GM18861 (cell line): ENCODE data around the gene IRF8.

Experiments
- ATAC-seq: cut with Tn5 transposase; IDR thresholded peaks from one replicate; pipeline ENCODE4 v1.9.1; 2021; ENCODE audit not compliant: unreplicated experiment

Gene IRF8

GRCh38 chr16:85913141-85913601, 14.2 kb downstream of the IRF8 start:
- ATAC-seq: no peak

DNA sequence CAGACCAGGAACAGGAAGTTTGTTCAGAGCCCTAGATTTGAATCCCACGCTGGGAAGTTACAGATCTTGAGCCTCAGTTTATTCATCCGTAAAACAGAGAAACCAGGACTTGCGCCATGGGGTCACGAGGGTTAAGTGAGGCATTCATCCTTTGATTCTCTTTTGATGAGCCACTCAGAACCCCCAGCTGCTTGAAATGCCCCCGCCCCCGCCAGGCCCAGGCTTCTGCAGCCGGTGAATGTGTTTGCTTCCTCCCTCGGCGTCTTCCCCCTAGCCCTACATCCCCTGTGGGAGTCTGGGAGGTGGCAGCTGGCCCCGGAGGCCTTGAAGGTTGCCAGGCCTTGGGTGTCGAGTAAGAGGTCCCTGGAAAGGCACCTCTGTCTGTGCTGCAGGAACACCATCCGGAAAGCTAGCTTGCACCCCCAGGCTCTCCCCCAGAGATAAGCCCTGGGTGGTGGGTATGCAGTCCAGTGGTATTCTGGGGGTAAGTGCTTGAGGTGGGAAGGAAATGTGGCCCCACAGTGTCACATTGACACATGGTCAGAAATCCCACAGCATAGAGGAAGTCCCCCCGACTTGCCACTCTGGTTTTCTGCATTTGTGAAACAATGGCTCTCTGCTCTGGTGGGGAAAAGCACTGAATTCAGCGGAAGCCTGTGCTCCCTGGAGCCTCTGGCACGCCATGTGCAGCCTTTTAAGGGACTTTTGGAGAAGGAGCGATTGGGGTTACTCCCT, 14.9 kb downstream of the IRF8 start:
- no peak for ATAC-seq

GRCh38 chr16:85914423-85914794, 15.4 kb downstream of the IRF8 start:
- ATAC-seq: no peak

DNA sequence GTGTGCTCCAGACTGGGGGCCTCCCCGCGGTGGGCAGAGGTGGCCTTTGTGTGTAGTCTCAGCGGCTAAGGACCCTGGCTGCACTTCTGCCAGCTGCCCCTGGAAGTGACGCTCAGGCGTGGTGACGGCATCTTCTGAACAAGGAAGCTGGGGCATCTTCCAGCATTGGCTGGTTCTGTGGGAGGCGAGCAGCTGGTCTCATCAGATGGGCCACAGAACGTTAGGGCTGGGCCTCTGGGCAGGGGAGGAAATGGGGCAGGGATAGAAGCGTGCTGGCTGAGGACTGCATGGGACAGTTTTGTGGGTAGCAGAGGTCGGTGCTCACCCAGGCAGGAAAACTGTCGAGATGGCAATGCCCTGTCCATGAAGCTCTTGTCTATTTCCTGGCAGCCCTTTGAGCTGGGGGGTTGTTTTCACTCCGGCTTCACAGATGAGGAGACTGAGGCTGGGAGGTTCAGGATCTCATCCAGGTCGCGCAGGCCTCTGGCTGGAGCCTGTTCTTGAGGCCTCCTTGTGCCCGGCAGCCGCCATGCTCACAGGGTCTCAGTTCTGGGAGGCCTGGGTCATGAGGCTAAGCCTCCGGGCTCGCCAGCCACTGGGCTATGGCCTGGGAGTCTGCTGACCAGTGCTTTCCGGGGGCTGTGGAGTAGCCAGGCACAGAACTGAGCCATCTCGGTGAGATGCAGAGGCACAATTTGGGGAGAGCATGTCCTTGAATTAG, 16.3 kb downstream of the IRF8 start:
- ATAC-seq: no peak

DNA sequence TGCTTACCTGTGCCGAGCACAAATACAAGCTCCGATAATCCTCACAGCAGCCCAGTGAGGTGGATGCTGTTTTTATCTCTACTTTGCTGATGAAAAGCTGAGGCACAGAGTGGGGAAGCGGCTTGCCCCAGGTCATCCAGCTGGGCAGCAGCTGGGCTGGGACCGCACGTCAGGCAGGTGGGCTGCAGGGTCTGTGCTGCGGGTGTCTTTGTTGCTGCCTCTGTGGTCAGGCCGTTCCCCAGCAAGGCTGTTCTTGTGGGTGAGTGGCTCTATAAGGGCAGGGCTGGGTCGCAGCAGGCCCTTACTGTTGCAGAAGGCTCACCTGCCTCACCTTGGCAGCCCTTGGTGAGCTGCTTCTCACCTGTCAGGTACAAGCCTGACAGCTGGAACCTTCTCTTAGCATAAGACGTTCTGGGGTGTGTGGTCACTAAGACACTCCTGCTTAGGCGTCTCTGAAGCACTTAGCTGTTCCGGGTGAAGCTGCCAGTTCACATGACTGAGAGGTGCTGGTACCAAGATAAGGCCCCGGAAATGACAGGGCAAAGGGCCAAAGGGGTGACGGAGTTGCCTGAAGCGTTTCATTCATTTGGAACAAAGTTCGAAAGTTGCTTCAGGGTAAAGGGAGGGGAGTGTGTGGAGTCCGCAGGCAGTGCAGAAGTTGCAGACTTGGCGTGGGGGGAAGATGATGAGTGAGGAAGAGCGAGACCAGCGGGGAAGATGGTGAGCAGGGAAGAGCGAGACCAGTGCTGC, 17.4 kb downstream of the IRF8 start:
- no peak for ATAC-seq

GRCh38 chr16:85917012-85917411, 18.1 kb downstream of the IRF8 start:
- ATAC-seq: no peak

GRCh38 chr16:85917959-85918358, 19.0 kb downstream of the IRF8 start:
- ATAC-seq: no peak

DNA sequence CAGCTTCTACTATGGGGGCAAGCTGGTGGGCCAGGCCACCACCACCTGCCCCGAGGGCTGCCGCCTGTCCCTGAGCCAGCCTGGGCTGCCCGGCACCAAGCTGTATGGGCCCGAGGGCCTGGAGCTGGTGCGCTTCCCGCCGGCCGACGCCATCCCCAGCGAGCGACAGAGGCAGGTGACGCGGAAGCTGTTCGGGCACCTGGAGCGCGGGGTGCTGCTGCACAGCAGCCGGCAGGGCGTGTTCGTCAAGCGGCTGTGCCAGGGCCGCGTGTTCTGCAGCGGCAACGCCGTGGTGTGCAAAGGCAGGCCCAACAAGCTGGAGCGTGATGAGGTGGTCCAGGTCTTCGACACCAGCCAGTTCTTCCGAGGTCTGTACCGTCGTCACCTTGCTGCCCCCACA, 19.5 kb downstream of the IRF8 start:
- ATAC-seq: no peak

GRCh38 chr16:85919271-85920267, 20.6 kb downstream of the IRF8 start:
- no peak for ATAC-seq

GRCh38 chr16:85921026-85921425, 22.1 kb downstream of the IRF8 start:
- no peak for ATAC-seq

DNA sequence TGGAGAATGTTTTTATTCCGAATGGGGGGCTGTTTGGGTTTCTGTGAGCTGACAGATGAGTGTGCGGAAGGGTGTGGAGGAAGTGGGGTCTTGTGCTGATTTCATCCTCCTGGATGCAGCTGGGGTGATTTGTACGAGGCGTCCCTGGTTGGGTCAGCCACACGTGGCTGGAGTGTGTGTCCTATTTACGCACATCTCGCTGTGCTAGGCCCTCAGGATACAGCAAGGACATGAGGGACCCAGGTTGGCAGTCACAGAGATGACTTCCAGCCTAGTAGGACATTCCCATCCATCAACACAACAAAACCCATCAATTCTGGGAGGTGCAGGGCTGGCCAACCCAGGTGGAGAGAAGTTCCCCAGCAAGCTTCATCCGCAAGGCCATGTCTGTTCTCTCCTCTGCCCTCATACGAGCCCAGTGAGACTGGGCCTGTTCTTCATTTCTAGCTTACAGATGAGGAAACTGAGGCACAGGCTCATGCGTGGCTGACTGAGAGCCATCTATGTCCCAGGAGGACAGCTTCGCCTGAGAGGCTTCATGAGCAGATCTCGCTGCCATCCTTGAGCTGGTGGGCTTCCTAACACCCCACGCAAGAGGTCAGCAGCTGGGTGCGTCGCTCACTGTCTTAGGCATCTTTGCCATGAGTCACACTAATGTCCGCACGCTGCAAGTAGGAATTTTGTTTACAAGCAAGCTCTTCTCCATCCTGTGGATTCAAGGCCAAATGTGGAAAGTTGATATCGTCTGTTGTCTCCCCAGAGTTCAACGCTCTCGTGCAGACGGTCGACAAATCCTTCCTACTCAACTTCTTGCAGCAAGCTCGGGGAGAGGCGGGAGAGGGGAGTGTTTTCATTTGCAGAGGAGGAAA, 24.4 kb downstream of the IRF8 start:
- no peak for ATAC-seq

GRCh38 chr16:85924675-85925074, 25.7 kb downstream of the IRF8 start:
- no peak for ATAC-seq

DNA sequence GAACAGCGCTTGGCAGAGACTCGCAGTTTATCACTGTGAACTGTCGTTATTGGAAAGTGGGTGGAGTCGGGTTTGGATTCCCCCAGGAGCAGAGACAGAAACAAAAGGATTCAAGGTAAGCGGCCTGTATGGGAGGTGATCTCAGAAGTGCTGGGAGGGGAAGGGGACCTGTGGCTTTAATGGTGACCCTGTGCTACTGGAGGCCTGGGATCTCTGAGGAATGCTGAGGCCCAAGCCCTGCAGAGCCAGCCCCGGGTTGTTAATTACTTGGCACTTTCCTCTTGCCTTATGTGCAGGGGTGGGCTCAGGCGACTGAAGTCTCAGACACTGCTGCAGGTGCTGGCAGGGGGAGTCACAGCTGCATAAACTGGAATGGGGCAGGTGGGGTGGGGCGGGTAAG, 27.4 kb downstream of the IRF8 start:
- no peak for ATAC-seq

DNA sequence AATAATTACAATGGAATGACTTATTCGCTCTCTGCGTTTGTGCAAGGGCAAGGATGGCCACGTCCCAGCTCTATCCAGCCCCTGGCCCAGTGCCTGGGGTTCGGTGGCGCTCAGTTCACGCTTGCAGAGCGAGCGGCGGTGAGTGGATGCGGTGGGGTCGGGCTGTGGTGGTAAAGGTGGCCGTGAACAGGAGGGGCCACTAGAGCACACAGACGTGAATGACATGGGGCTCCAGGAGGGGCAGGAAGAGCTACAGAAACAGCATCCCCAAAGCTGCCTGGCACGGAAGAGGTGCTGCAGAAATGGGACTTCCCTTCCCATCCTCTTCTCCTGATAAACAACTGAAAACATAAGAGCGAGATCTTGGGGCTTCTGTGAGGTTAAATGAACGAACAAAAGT, 28.4 kb downstream of the IRF8 start:
- no peak for ATAC-seq

DNA sequence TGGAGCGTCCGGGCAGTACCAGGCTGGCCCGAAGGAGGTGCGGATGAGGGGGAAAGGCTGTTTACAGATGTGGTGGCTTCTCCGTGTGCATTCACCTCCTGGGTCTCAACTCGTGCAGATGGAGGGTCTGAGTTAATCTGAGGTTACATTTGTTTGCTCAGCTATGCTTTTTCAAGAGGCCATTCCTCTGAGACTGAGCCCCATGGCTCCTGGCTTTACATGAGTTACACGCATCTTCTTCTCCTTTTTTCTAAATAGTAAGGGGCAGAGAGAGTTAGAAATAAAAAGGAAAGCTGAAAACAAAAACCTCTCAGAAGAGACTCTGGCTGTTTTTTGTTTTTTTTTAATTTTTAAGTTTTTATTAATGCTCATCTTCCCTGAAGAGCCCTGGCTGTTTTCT, 29.0 kb downstream of the IRF8 start:
- no peak for ATAC-seq

DNA sequence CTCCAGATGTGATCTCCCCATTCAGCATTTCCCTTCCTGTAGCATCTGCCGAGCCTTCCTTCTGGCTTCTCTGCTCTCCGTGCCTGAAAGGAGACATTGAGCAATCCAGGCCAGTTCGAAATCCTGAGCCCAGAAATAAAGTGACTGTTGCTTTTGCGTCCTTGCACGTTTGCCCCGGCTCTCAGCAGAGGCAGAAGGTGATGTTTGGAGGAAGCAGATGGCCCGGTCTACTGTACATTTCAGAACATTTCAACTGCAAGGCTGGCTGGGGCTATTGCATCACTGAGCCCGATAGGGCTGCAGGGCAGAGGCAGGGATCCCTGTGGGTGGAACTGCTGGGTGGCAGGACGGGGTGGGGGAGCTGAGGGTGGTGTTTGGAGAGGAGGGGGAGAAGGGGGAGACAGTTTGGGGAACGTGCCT, 29.4 kb downstream of the IRF8 start:
- no peak for ATAC-seq

DNA sequence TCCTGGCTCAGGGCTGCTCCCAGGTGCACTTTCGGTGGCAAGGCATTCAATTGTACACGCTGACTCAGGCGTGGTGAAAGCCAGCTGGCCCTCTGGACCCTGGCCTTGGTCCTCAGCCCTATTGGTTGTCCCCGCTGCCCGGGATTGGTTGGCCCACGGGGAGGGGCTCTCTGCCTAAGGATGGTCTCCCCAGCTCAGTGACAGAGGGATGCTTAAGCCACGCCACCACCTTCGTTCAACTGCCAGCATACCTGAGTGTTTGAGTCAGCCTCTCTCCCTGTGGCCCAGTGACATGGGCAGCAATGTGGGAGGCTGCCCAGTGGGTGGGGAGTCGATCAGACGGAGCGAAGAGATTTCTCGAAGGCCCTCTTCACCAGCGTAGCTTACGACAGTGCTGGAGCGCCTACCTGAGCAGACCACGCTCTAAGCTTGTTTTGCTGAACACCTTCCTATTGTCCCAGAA, 30.3 kb downstream of the IRF8 start:
- no peak for ATAC-seq

- ATAC-seq: no peak
Measured at GRCh38 chr16:85930301-85930700, 31.3 kb downstream of the IRF8 start.

GRCh38 chr16:85931596-85932402, 32.8 kb downstream of the IRF8 start:
- no peak for ATAC-seq
